PFSK-1 (cell line): Measurements from ENCODE around the gene KCNC3.

Experiments
- FOXP2 ChIP-seq: optimal IDR thresholded peaks from 2 replicates; pipeline ENCODE3; 2011; ENCODE audit warnings: borderline replicate concordance, control low read depth, inconsistent platforms; ENCODE audit not compliant: insufficient read depth; ENCODE audit errors: extremely low read length, extremely low read depth
- POLR2AphosphoS5 ChIP-seq: IDR thresholded peaks from 2 replicates; pipeline ENCODE4 v1.6.1; 2012; ENCODE audit warnings: low read depth, mild to moderate bottlenecking, control low read depth, low read length, moderate library complexity
- SIN3A ChIP-seq: IDR thresholded peaks from 2 replicates; pipeline ENCODE4 v1.6.1; 2012; ENCODE audit warnings: mild to moderate bottlenecking, low read length, moderate library complexity, borderline replicate concordance; ENCODE audit not compliant: insufficient read depth
- TAF1 ChIP-seq: IDR thresholded peaks from 2 replicates; pipeline ENCODE4 v1.6.1; 2012; ENCODE audit warnings: low read length, control low read depth, borderline replicate concordance; ENCODE audit not compliant: insufficient read depth
- TF ChIP-seq, protein P1 (sequence below), 2 experiments: IDR thresholded peaks; 2 replicates each; pipeline versions ENCODE4 v1.6.1 to v1.8.0; 2011 to 2012; ENCODE audit warnings: low read depth in 2 of 2, low read length in 2 of 2, control low read depth in 1 of 2, inconsistent platforms in 1 of 2, mild to moderate bottlenecking in 1 of 2, moderate library complexity in 1 of 2; ENCODE audit not compliant: insufficient read depth in 1 of 2

Gene KCNC3

DNA sequence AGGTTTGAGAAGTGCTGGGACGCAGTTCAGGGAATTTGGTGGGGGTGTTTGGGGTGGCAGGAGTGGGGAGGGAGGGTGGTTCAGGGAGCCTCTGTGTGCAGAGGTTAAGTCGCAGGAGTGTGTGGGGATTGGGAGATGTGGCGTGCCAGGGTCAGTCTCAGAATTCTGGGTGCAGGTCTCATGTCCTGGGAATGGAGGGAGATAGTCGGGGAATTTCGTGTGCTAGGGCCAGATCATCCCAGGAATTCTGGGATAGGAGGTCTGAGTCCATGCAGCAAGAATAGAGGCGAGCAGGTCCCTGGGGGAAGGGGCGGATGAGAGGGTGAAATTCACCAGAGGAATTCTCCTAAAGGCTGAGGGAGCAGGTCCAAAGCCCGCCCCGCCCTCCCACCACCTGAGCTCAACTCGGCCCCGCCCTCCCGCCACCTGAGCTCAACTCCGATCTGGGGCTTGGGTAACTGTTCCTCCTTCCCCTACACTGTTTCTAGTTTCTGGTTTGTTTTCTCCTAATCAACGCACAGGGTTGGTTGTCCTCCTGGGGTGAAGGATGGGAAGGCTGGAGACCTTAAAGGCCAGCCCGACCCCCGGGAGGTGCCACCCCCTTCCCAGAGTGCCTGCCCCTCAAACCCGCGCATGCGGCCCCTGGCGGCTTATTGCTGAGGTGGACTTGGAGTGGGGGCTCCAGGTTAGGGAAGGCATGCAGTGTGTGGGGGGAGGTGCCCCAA is 15.2 kb downstream of the KCNC3 start:
- TF ChIP-seq FOXP2, result no peak
- no peak for TF ChIP-seq POLR2AphosphoS5
- TF ChIP-seq TAF1, result no peak
- TF ChIP-seq, protein P1, sequence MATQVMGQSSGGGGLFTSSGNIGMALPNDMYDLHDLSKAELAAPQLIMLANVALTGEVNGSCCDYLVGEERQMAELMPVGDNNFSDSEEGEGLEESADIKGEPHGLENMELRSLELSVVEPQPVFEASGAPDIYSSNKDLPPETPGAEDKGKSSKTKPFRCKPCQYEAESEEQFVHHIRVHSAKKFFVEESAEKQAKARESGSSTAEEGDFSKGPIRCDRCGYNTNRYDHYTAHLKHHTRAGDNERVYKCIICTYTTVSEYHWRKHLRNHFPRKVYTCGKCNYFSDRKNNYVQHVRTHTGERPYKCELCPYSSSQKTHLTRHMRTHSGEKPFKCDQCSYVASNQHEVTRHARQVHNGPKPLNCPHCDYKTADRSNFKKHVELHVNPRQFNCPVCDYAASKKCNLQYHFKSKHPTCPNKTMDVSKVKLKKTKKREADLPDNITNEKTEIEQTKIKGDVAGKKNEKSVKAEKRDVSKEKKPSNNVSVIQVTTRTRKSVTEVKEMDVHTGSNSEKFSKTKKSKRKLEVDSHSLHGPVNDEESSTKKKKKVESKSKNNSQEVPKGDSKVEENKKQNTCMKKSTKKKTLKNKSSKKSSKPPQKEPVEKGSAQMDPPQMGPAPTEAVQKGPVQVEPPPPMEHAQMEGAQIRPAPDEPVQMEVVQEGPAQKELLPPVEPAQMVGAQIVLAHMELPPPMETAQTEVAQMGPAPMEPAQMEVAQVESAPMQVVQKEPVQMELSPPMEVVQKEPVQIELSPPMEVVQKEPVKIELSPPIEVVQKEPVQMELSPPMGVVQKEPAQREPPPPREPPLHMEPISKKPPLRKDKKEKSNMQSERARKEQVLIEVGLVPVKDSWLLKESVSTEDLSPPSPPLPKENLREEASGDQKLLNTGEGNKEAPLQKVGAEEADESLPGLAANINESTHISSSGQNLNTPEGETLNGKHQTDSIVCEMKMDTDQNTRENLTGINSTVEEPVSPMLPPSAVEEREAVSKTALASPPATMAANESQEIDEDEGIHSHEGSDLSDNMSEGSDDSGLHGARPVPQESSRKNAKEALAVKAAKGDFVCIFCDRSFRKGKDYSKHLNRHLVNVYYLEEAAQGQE (IDR thresholded peaks at IDR 0.05; ENCODE audit: insufficient read depth in 1 of 2, low read depth in 2 of 2, low read length in 2 of 2), result no peak
- no peak for TF ChIP-seq SIN3A

DNA sequence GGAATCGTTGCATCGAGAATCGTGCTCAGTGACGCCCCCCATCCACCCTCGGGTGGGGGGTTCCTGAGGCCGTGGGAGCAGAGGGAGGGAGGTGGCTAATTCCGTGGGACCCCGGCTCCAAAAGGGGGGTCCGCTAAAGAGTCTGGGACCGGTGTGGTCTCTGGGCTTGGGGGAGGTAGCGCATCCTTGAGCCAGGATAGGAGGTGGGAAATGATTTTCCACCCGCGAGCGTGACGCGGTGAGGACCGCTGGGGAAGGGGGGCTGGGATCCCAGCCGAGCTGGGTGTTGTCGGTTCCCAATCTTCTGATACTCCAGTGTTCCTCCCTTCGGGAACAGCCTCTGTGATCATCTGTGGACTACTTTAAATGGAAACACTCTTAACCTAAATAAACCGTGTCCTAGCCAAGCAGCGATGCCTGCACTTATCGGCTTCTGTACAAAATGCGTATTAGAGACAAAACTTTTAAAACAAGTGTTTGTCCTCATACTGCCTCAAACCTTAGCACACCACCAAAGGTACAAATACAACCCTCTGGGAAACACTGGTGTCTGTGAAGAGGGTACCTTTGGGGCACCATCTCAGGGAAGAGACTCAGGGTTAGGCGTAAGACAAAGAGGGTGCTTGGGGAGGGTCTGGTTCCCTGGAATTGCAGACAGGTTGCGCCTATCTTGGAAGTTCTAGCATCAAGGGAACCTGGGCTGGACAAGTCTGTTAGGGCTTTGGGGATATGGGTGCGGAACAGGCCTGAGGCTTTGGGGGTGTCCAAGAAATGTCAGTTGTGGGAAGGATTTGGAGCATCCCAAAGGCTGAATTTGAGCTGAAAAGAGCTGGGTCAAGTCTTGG is 16.0 kb downstream of the KCNC3 start:
- TF ChIP-seq SIN3A (no peak), POLR2AphosphoS5 (no peak), FOXP2 (no peak), TAF1 (no peak)
- TF ChIP-seq, protein P1 (IDR thresholded peaks at IDR 0.05; ENCODE audit: insufficient read depth in 1 of 2, low read depth in 2 of 2, low read length in 2 of 2), result no peak

DNA sequence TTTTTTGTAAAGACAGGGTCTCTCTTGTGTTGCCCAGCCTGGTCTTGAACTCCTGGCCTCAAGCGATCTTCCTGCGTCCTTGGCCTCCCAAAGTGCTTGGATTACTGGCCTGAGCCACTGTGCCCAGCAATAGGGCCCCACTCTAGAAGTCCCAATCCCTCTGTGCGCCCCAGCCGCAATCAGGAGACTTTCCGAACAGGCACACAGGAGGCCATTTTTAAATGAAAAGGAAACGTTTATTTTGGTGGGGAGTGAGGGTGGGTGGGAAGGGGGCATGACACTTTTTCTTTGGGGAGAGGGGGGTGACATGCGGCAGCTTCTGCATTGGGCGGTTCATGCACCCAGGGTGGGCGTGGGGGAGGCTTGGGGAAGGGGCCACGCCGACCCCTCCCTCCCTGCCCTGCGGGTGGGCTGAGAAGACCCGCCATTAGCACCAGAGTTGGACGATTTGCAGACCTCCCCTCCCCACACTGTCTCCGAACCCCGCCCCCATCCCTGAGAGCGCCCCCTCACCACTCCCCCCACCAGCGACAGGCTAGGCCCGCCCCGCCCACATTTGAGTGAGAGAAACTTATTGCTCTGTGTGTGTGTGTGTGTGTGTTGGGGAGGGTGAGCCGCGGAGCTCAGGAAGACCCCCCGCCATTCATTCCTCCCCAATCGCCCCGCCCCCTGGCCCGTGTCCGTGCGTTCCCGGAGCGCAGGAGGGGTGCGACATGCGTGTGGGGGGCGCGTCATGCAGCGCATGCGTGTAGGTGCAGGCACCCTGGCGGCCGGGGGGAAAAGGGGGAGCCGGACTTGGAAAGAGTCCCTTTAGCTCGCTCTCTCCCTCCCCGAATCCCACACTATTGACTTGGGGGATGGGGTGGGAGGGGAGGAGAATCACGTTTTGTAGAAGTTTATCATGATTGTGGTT is 17.2 kb downstream of the KCNC3 start:
- TF ChIP-seq, protein P1 (IDR thresholded peaks at IDR 0.05; ENCODE audit: insufficient read depth in 1 of 2, low read depth in 2 of 2, low read length in 2 of 2), result no peak
- TF ChIP-seq POLR2AphosphoS5, result 0 out of 2 replicates have a peak, but pooled peaks have one; percentile 13

DNA sequence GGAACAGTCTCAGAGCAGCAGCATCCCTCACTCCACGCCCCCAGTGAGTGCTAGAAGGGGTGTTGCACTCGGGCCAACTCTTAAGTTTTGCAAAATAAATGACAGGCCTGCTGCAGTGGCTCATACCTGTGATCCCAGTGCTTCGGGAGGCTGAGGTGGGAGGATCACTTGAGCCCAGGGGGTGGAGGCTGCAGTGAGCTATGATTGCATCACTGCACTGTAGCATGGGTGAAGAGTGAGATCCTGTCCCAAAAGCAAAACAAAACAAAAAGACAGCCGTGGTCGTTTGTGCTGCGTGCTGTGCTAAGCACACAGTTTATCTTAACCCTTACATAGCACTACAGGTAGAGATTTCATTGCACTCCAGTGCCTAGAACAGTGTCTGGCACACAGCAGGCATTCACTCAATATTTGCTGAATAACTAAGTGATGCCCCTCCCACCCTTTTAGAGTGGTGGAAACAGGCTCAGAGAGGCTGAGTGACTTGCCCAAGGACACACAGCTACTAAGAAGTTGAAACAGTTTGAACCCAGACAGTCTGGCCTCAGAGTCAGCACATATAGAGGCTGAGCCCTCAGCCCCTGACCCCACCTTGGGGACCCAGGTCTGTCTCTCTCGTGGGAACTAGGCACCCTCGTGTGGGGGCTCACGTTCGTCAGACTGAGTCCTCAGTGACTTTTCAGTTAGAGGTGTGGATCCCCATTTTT is 18.3 kb downstream of the KCNC3 start:
- TF ChIP-seq, protein P1 (IDR thresholded peaks at IDR 0.05; ENCODE audit: insufficient read depth in 1 of 2, low read depth in 2 of 2, low read length in 2 of 2), result no peak
- TF ChIP-seq FOXP2 (no peak), SIN3A (no peak), POLR2AphosphoS5 (no peak), TAF1 (no peak)
